PC-3 (cell line): ENCODE data around the gene NSF.

Experiments
- CTCF ChIP-seq: fragments of 300-600 bp; sonication (generic); conservative IDR thresholded peaks from 2 replicates; pipeline ENCODE4 v1.5.1; 2017; ENCODE audit warnings: antibody characterized with exemption, low read depth, mild to moderate bottlenecking, low read length
- EZH2 ChIP-seq: fragments of 300-600 bp; sonication (generic); IDR thresholded peaks from one replicate; pipeline ENCODE4 v1.6.1; 2017; ENCODE audit warnings: antibody characterized with exemption, mild to moderate bottlenecking, low read length; ENCODE audit not compliant: unreplicated experiment
- EZH2phosphoT487 ChIP-seq: fragments of 300-600 bp; sonication (generic); IDR thresholded peaks from 2 replicates; pipeline ENCODE4 v1.6.1; 2018; ENCODE audit warnings: mild to moderate bottlenecking, antibody characterized with exemption, low read length, borderline replicate concordance

- TF ChIP-seq EZH2 = no peak
- no peak for TF ChIP-seq CTCF
- TF ChIP-seq EZH2phosphoT487 = no peak
These were observed 145.6 kb downstream of the NSF start for GRCh38 chr17:46736100-46736499.
